ENCODE measurements around the gene HNF1B.

DNA sequence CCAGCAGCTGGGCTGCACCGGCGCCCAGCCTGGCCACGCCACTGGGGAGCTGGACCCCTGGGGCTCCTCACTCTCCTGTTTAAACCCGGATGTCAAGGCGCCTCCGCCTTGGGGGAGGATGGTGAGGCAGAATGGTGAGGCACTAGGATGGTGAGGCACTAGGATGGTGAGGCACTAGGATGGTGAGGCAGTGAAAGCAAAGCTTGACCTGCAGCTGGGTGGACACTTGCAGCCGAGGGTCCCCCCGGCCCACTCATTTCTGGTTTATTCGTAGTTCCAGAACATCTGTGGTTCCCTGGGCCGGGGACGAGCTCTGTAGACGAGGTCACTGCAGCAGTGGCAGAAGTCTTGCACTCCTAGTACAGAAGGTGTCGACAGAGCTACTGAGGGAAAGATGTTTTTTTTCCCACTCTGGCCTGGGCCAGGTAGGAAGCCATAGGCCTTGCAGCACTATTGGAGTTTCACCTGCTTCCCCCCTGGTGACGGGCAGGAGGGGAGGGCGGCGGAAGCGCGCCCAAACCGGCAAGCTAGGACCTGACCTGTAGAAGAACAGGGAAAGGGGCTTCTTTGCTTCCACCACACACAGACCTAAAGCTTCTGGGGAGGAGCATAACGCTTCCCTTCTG is 1.1 kb upstream of the HNF1B start:
- TF ChIP-seq, protein P1, sequence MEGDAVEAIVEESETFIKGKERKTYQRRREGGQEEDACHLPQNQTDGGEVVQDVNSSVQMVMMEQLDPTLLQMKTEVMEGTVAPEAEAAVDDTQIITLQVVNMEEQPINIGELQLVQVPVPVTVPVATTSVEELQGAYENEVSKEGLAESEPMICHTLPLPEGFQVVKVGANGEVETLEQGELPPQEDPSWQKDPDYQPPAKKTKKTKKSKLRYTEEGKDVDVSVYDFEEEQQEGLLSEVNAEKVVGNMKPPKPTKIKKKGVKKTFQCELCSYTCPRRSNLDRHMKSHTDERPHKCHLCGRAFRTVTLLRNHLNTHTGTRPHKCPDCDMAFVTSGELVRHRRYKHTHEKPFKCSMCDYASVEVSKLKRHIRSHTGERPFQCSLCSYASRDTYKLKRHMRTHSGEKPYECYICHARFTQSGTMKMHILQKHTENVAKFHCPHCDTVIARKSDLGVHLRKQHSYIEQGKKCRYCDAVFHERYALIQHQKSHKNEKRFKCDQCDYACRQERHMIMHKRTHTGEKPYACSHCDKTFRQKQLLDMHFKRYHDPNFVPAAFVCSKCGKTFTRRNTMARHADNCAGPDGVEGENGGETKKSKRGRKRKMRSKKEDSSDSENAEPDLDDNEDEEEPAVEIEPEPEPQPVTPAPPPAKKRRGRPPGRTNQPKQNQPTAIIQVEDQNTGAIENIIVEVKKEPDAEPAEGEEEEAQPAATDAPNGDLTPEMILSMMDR (IDR thresholded peaks at IDR 0.05 in 4 of 5, conservative IDR thresholded peaks at IDR 0.05 in 1 of 5) = no peak
- TF ChIP-seq POLR2A (IDR thresholded peaks at IDR 0.05) = no peak

All from gastrocnemius medialis (tissue), 4 donors.